Measurements from ENCODE around the gene TMEM151B. TPM values are rescaled to one million over a fixed set of nuclear protein-coding genes. Genes with fewer than 3 reads are reported as not detected.
"Not testable (repeated sequence)": the region's sequence is repeated elsewhere in the genome, so short reads cannot be mapped to it uniquely, and the experiment has no call there.

The TMEM151B gene
- total RNA-seq, 2 donors from 2014 or later, result 0.22 to 0.51 TPM

- Mint-ChIP-seq H3K4me1 (no peaks in the 10 kb centered on the region), H3K36me3 (ENCODE audit: low read depth) (no peaks in the 10 kb centered on the region), H3K9me3 (no peaks in the 10 kb centered on the region), H3K4me3 (peak within 1 kb of the TSS; percentile 34), H3K27ac (no peak within 1 kb of the TSS), H3K27me3 (ENCODE audit: insufficient read depth) (peaks cover 30% of the 10 kb centered on the region)
- Histone ChIP-seq H3K9me3 (ENCODE audit: control insufficient read depth, low read length) (no peaks in the 10 kb centered on the region), H3K4me3 (ENCODE audit: low read length) (no peak within 1 kb of the TSS), H3K27ac (ENCODE audit: low read depth, low read length) (no peak within 1 kb of the TSS), H3K36me3 (ENCODE audit: control insufficient read depth, insufficient read depth, low read length) (no peaks in the 10 kb centered on the region), H3K4me1 (ENCODE audit: control insufficient read depth, insufficient read depth, low read length) (no peaks in the 10 kb centered on the region), H3K9ac (ENCODE audit: extremely low read depth, low read length, poor library complexity, severe bottlenecking) (no peak within 1 kb of the TSS), H3K27me3 (ENCODE audit: control insufficient read depth, insufficient read depth, low read length, poor library complexity, severe bottlenecking) (peaks cover 4% of the 10 kb centered on the region)
- TF ChIP-seq CTCF (conservative IDR thresholded peaks at IDR 0.05), result no peak
- peak; percentile 82 for DNase-seq
- 76 to 94% methylated on average over 14 to 31 of the region's 31 CpGs for WGBS, 2 experiments (ENCODE audit: insufficient coverage in 1 of 2, insufficient read length in 1 of 2)
Measured at GRCh38 chr6:44342489-44342888, 72.2 kb downstream of the TMEM151B start, which contains the start of gene SPATS1. Gene SPATS1 (plus strand): TSS chr6:44342650. CDS start chr6:44343096, 446 bp downstream.

- 87 to 100% methylated on average over 2 to 4 of the region's 4 CpGs for WGBS, 2 experiments (ENCODE audit: insufficient coverage in 1 of 2, insufficient read length in 1 of 2)
Measured at GRCh38 chr6:44346818-44347217, 76.6 kb downstream of the TMEM151B start.

GRCh38 chr6:44349904-44350649, 79.8 kb downstream of the TMEM151B start:
- no peak overlapping the region for H3K9ac ChIP-seq (ENCODE audit: extremely low read depth, low read length, poor library complexity, severe bottlenecking)
- Mint-ChIP-seq H3K27ac (no peak overlapping the region), H3K36me3 (ENCODE audit: low read depth) (no peaks in the 10 kb centered on the region), H3K4me1 (peaks cover 6% of the 10 kb centered on the region), H3K9me3 (no peaks in the 10 kb centered on the region), H3K4me3 (no peak overlapping the region), H3K27me3 (ENCODE audit: insufficient read depth) (no peaks in the 10 kb centered on the region)
- TF ChIP-seq CTCF (conservative IDR thresholded peaks at IDR 0.05), result no peak
- no peak for DNase-seq
- no peak overlapping the region for H3K4me3 ChIP-seq (ENCODE audit: low read length)
- WGBS, 2 experiments (ENCODE audit: insufficient coverage in 1 of 2, insufficient read length in 1 of 2), result 78 to 87% methylated on average over 5 to 6 of the region's 6 CpGs
- H3K36me3 ChIP-seq (ENCODE audit: control insufficient read depth, insufficient read depth, low read length), result no peaks in the 10 kb centered on the region
- no peaks in the 10 kb centered on the region for H3K4me1 ChIP-seq (ENCODE audit: control insufficient read depth, insufficient read depth, low read length)
- no peaks in the 10 kb centered on the region for H3K9me3 ChIP-seq (ENCODE audit: control insufficient read depth, low read length)
- H3K27me3 ChIP-seq (ENCODE audit: control insufficient read depth, insufficient read depth, low read length, poor library complexity, severe bottlenecking), result no peaks in the 10 kb centered on the region
- no peak overlapping the region for H3K27ac ChIP-seq (ENCODE audit: low read depth, low read length)

More at GRCh38 chr6:44346818-44347217, 76.6 kb downstream of the TMEM151B start:
- H3K4me3 ChIP-seq (ENCODE audit: low read length); H3K27me3 ChIP-seq (ENCODE audit: control insufficient read depth, insufficient read depth, low read length, poor library complexity, severe bottlenecking); H3K9me3 ChIP-seq (ENCODE audit: control insufficient read depth, low read length); DNase-seq; H3K9ac ChIP-seq (ENCODE audit: extremely low read depth, low read length, poor library complexity, severe bottlenecking); H3K36me3 Mint-ChIP-seq (ENCODE audit: low read depth); H3K27ac ChIP-seq (ENCODE audit: low read depth, low read length); H3K36me3 ChIP-seq (ENCODE audit: control insufficient read depth, insufficient read depth, low read length); H3K4me1 Mint-ChIP-seq; H3K9me3 Mint-ChIP-seq; H3K27ac Mint-ChIP-seq; H3K4me3 Mint-ChIP-seq; H3K4me1 ChIP-seq (ENCODE audit: control insufficient read depth, insufficient read depth, low read length): not testable (repeated sequence)
- H3K27me3 Mint-ChIP-seq (ENCODE audit: insufficient read depth), result peaks cover 24% of the 10 kb centered on the region

- not testable (repeated sequence) for H3K27ac ChIP-seq (ENCODE audit: low read depth, low read length); H3K4me1 ChIP-seq (ENCODE audit: control insufficient read depth, insufficient read depth, low read length); H3K4me3 Mint-ChIP-seq; DNase-seq; H3K27me3 ChIP-seq (ENCODE audit: control insufficient read depth, insufficient read depth, low read length, poor library complexity, severe bottlenecking); H3K9me3 Mint-ChIP-seq; H3K4me3 ChIP-seq (ENCODE audit: low read length); H3K36me3 ChIP-seq (ENCODE audit: control insufficient read depth, insufficient read depth, low read length); H3K27ac Mint-ChIP-seq; H3K36me3 Mint-ChIP-seq (ENCODE audit: low read depth); H3K4me1 Mint-ChIP-seq; H3K27me3 Mint-ChIP-seq (ENCODE audit: insufficient read depth); H3K9me3 ChIP-seq (ENCODE audit: control insufficient read depth, low read length); H3K9ac ChIP-seq (ENCODE audit: extremely low read depth, low read length, poor library complexity, severe bottlenecking)
- WGBS, 2 experiments (ENCODE audit: insufficient coverage in 1 of 2, insufficient read length in 1 of 2), result 86 to 95% methylated on average over 4 of the region's 4 CpGs
Measured at GRCh38 chr6:44350650-44350994, 80.4 kb downstream of the TMEM151B start.
